Right lobe of liver (tissue), 4 donors: Measurements from ENCODE around the gene SCAF11.

Source experiments
- POLR2A ChIP-seq: fragments of 450-650 bp; IDR thresholded peaks from one replicate; pipeline ENCODE4 v1.6.1; 2017; ENCODE audit warnings: antibody characterized with exemption, mild to moderate bottlenecking
- TF ChIP-seq, protein P1 (sequence below), 4 donors: fragments of 200-600 bp in 3 of 4; fragments of 450-650 bp in 1 of 4; IDR thresholded peaks; one replicate each; pipeline versions ENCODE4 v1.5.1 to v1.8.0; 2016 to 2022; ENCODE audit warnings: antibody characterized with exemption in 4 of 4, mild to moderate bottlenecking in 2 of 4
- donor health status: DM: no; HTN: no; CAD: no.
- donor health status: DM: no; HTN: no; CAD: no.
- donor health status: DM: no; HTN: yes; CAD: no.

DNA sequence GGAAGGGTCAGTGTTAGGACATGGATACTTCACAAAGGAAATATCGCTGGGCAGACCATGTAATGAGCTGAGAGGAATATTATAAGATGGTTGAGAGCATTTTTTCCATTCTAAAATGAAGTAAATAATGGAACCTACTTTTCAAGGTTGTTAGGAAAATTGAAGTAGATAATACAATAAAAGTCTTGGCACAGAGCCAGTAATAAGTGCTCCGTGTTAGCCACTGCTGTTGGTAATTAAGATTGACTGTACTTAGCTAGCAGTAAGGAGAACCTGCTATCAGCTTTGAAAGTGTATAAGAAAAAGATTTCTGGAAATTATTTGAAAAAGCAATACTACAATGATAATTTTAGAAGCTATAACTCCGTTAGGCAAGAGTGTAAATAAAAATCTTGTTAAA lies 77.6 kb downstream of the SCAF11 start:
- TF ChIP-seq, protein P1, sequence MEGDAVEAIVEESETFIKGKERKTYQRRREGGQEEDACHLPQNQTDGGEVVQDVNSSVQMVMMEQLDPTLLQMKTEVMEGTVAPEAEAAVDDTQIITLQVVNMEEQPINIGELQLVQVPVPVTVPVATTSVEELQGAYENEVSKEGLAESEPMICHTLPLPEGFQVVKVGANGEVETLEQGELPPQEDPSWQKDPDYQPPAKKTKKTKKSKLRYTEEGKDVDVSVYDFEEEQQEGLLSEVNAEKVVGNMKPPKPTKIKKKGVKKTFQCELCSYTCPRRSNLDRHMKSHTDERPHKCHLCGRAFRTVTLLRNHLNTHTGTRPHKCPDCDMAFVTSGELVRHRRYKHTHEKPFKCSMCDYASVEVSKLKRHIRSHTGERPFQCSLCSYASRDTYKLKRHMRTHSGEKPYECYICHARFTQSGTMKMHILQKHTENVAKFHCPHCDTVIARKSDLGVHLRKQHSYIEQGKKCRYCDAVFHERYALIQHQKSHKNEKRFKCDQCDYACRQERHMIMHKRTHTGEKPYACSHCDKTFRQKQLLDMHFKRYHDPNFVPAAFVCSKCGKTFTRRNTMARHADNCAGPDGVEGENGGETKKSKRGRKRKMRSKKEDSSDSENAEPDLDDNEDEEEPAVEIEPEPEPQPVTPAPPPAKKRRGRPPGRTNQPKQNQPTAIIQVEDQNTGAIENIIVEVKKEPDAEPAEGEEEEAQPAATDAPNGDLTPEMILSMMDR (IDR thresholded peaks at IDR 0.05): no peak
- TF ChIP-seq POLR2A: no peak
